OCI-LY7 (cell line): Measurements from ENCODE around the gene DOCK3.

Source experiments
- CTCF ChIP-seq: fragments of 200-600 bp; sonication (generic); conservative IDR thresholded peaks from 2 replicates; pipeline ENCODE4 v1.5.1; 2014; ENCODE audit warnings: mild to moderate bottlenecking, antibody characterized with exemption, low read length, moderate library complexity, mixed read lengths
- EZH2phosphoT487 ChIP-seq: fragments of 200-600 bp; sonication (generic); IDR thresholded peaks from 2 replicates; pipeline ENCODE4 v1.6.1; 2018; ENCODE audit warnings: low read depth, borderline replicate concordance, mild to moderate bottlenecking, mixed run types, antibody characterized with exemption, low read length, moderate library complexity, mixed read lengths

- TF ChIP-seq CTCF (no peak), EZH2phosphoT487 (no peak)
These were observed 431.6 kb downstream of the DOCK3 start for GRCh38 chr3:51106242-51106876.
